ENCODE measurements around the gene PPARG. TPM values are rescaled to one million over a fixed set of nuclear protein-coding genes. Genes with fewer than 3 reads are reported as not detected.

Gene PPARG
- total RNA-seq, 1 donor from 2014 or later = 23.6 TPM

DNA sequence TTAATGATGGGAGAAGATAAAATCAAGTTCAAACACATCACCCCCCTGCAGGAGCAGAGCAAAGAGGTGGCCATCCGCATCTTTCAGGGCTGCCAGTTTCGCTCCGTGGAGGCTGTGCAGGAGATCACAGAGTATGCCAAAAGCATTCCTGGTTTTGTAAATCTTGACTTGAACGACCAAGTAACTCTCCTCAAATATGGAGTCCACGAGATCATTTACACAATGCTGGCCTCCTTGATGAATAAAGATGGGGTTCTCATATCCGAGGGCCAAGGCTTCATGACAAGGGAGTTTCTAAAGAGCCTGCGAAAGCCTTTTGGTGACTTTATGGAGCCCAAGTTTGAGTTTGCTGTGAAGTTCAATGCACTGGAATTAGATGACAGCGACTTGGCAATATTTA is 127.9 kb downstream of the PPARG start:
- intact Hi-C loops (cut with DNase I) = no loop called here
- DNase-seq = no peak
- ATAC-seq (ENCODE audit: poor library complexity) = no peak

DNA sequence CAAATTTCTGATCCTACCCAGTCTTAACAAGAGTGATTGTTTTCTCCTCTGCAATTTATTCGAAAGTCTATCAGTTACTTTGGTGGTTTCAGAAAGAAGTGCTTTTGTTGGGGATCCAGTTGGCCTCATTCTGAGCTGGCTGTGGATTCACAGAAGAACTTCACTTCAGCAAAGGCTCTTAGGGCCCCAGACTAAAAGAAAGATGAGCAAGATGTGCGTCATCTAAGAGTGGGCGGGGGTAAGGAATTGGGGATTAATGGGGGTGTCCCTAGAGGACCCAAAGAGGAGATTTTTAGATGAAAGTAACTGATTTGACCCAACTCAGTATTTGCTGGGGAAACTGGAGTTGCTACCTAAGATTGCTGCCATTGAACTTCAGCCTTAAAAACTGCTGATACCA is 131.5 kb downstream of the PPARG start:
- intact Hi-C loops (cut with DNase I) = no loop called here
- no peak for ATAC-seq (ENCODE audit: poor library complexity)
- DNase-seq = no peak

DNA sequence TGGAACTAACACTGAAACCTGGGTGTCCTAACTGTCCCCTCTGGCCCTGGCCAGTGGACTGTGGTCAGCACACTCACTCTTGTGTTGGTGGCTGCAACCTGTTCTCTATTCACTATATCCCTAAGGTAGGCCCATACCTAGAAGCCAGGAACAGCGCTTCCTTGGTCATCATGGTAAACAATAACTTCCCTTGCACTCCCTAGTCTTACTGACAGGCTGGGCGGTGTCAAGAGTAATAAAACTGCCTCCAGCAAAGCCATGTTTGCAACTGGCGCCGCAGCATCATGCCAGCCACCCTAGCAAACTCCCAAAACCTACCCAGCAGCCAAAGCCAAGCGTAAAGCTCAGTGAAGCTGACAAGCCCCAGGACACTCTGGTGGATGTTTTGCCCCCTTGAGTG is 132.3 kb downstream of the PPARG start:
- DNase-seq = no peak
- no peak for ATAC-seq (ENCODE audit: poor library complexity)
- intact Hi-C loops (cut with DNase I) = no loop called here

DNA sequence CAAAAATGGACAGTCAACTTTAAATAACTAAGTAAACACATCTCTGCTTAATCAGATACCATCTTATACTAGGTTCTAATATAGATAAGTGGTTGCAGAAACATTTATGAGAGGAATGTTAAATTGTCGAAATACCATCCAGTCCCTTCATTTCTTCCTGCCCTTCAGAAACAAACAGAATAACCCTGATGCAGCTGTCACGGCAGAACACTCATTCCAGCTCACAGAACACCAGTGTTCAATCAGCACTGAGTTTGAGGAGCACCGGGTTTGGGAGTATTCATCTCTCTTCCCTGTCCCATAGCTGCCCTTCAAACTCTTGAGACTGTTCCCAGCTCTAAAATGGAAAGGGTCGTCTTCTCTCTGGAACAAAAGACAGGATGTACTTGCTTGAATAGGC is 134.3 kb downstream of the PPARG start:
- ATAC-seq (ENCODE audit: poor library complexity) = no peak
- intact Hi-C loops (cut with DNase I) = no loop called here
- DNase-seq = no peak

DNA sequence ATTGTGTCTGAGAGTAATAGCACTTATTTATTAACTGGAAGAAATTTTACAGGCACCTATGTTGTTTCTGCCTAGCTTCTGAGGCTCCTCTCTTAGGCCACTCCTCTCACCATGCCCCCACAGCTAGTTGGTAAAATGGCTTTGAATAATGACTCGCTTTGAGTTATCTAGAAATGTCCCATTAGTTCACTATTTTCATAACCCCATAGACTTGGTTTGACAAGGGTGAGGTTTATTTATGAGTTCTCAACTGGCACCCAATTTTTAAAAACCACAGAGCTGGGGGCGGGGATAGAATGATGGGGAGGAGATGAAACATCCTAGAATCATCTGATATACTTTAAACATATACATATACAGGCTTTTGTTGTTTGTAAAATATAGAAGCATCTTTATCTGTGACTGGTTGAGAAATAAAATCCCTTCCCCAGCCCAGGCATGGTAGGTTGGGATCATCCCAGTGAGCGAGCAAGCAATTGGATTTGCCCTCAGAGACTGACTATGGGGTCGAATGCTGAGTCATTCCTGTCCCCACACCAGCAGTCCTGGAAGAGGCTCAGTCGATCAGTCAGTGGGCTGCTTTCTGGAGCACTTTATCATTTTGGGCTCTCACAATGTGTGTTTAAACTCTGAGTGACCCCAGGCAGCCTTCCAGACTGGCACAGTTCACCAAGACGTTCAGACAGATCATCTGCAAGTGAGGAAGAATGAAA is 135.2 kb downstream of the PPARG start:
- intact Hi-C loops (cut with DNase I) = no loop called here
- peak; percentile 64 for ATAC-seq (ENCODE audit: poor library complexity)
- DNase-seq = no peak

DNA sequence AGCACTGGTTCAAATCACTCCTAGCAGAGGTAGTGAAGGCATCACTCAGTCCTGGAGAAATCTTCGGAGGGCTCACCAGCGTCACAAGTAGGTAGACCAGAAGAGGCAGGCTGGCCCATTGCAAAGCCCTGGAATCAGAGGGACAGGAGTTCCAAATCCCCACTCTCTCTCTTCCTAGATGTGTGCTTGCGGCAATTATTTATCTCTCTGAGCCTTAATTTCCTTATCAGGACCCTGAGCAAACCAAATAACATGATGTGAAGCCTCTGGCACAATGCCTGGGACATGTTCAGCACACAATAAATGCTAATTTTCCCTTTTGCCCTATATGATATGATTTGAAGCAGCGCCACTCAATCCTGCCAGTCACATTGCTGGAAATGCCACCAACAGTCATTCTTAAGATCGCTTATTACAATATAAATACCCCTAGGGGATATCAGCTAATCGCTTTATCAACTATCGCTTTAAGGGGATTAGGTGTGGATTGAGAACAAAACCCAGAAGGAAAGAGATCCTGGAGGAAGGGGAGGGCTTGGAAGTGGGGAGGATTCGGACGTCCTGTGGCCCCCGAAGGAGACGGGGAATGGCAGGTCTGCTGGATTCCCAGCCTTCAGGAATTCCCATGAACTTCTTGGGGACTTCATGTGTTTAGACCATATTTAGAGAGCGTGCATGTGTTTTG is 135.9 kb downstream of the PPARG start:
- intact Hi-C loops (cut with DNase I) = no loop called here
- no peak for DNase-seq
- no peak for ATAC-seq (ENCODE audit: poor library complexity)

DNA sequence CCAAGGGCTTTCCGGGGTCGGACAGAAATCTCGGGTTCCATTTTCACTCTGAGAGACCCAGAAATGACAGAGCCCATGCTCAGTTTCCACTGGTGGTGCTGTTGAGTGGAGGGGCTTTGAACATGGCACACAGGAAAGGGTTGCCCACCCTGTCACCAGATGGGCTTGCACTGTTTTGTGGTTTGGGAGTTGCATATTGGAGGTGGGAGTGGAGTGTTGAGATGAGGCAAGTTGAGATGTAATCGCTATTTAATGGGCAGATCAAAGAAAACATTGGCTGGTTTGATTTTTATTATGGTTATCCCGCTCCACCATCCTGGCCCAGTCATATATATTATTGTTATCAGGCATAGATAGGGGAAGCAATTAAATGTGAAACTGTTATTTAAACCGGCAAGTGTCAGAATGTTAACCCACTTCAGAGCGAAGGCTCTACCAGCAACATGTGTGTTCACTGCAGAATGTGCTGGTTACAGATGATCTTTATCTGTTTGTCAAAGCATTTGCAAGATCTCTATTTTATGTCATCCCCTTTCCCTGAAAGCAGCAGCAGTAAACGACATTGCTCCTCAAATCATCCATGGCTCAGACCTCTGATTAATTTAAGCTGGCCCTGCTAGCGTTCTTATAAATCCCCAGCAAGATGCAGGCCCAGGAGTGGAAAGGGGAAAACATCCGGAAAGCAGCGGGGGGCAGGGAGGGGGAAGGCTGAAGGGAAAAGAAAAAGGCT is 137.1 kb downstream of the PPARG start:
- ATAC-seq (ENCODE audit: poor library complexity) (no peak), DNase-seq (no peak)
- intact Hi-C loops (cut with DNase I) = no loop called here

DNA sequence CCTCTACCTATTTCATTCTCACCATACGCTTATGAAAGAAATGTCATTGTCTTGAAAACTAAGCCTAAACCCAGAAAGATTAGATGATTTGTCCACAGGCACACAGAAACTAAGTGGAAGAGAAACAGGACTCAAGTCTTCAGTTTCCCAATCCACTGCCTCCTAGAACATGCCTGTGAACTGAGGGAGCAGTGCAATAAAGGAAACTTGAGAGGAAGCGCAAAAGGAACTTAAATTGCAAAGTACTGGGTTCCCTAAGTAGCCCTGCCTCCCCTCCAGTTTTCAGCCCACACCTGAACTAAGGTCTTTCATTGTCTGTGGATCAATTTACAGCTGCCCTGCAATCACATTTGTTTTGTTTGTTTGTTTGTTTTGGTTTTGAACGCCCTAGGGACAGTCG is 138.7 kb downstream of the PPARG start:
- intact Hi-C loops (cut with DNase I) = no loop called here
- DNase-seq (no peak), ATAC-seq (ENCODE audit: poor library complexity) (no peak)

DNA sequence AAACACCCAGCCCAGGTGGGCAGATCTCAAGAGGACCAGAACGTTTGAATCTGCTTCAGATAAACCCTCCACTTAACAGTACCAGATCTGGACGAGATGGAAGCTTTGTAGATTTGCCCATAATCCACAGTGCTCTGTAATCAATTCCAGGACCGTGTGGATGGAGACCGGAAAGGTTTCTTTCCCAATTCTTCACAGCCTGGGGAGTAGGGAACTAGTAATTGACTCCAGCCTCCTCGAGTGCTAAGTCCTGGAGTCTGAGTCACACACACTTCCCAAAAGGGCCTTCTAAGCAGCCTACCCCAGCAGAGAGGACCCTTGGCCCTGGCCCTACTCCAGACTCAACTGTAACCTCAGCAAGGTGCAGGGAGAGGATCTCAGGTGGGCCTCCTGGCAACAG is 139.3 kb downstream of the PPARG start:
- intact Hi-C loops (cut with DNase I) = no loop called here
- no peak for ATAC-seq (ENCODE audit: poor library complexity)
- no peak for DNase-seq

DNA sequence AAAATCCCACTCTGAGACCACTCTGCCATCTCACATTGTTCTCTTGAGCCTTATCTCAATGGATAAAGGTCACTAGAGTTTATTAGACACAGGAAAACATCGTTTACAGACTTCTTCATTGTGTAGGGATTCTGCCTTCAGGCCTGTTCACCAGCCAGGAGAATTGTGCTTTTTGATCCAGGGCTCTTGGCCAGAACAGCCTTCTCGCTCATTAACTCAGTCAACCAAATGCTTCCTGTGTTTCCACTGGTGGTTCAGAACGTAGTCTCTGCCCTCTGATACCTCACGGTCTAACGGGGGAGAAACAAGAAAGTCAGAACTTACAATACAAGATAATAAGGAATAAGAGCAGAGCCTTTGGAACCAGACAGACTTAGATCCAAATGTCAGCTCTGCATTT is 141.2 kb downstream of the PPARG start:
- ATAC-seq (ENCODE audit: poor library complexity) (no peak), DNase-seq (no peak)
- intact Hi-C loops (cut with DNase I) = no loop called here

DNA sequence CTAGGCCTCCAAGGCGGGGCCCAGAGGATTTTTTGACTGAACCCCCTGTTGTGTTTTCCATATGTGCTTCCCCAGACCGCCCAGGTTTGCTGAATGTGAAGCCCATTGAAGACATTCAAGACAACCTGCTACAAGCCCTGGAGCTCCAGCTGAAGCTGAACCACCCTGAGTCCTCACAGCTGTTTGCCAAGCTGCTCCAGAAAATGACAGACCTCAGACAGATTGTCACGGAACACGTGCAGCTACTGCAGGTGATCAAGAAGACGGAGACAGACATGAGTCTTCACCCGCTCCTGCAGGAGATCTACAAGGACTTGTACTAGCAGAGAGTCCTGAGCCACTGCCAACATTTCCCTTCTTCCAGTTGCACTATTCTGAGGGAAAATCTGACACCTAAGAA is 145.0 kb downstream of the PPARG start:
- intact Hi-C loops (cut with DNase I) = no loop called here
- DNase-seq (no peak), ATAC-seq (ENCODE audit: poor library complexity) (no peak)

DNA sequence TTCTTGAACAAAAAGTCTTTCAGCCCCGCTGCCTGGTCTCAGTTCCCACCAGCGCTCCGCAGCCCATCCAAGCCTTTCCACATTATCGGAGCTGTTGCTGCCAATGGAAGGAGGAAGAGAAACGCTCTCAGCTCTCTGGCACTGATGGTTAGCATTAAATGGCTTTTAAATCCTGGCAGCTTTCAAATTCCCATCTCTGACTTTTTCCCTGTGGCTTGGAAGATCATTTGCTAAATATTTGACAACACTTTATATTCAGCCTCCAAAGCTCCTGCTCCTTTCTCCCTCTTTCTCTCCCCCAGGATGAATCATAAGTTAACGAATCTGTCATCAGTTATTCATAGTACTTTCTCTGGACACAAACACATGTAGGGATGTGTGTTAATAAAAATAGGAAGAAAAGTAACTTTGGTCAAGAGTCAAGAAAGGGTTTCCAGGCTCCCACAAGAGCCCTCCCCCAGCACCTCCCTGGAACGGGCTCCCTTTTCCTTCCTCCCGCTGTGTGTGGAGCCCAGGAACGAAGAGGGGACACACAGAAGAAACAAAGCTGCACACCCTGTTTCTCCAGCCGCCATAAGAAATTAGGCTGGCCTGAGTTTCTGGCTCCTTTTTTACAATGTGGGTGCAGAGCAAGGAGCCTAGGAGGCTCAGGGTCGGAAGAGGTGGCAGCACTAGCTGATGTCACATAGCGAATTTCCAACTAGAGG is 147.8 kb downstream of the PPARG start:
- intact Hi-C loops (cut with DNase I) = no loop called here
- DNase-seq (no peak), ATAC-seq (ENCODE audit: poor library complexity) (peak; percentile 14)

DNA sequence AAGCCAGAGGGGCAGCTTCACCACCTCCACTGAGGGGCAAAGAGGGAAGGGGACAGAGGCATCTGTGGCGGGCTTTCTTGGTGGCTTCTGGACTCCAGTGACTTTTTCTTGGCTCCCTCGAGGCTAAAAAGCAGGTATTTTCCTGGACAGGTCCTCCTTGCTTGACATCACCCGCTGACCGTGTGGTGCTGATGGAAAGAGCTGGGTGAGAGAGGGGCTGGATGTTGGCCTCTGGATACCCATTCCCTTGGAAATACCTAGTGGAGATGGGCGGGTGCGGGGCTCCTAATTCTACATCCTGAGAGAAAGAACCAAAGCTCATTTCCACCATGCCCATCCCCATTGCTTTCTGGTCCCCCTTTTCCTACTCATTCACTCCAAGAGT is 148.3 kb downstream of the PPARG start:
- ATAC-seq (ENCODE audit: poor library complexity) = no peak
- intact Hi-C loops (cut with DNase I) = no loop called here
- DNase-seq = no peak

DNA sequence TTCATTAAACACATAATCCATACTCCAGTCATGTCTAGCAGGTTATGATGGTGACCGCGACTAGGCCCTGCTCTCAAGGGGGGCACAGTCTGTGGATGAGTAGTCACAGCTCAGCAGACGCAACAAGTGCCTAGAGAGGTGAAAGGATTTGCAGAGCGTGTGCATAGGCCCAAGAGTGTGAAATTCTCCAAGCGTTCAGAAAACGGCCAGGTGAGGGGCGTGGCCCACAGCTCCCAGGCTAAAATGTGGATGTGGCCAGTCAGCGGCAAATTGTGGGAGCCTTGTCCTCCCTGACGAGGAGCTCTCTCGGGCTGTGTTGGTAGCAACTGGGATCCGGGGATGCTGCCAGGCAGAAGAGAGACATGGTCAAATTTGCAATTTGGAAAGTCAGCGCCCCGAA is 149.0 kb downstream of the PPARG start:
- ATAC-seq (ENCODE audit: poor library complexity) = no peak
- no peak for DNase-seq
- intact Hi-C loops (cut with DNase I) = no loop called here

DNA sequence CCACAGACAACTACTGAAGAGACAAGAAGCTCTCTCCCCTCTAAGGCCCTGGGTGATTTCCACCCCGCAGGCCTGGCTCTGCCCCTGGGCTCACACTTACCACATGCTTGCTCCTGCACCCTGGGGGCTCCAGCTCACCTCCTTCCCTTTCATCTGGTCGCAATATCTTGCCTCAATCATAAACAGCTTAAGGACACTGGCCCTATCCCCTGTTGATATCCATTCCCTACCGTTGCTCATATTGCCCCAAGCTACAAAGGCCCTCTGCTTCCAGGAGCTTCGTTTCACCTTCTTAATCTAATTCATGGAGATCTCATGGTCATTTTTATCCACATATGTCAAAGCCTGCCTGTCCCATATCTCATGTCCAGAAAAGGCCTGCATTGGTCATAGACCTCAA is 149.4 kb downstream of the PPARG start:
- no peak for DNase-seq
- intact Hi-C loops (cut with DNase I) = no loop called here
- ATAC-seq (ENCODE audit: poor library complexity) = no peak

DNA sequence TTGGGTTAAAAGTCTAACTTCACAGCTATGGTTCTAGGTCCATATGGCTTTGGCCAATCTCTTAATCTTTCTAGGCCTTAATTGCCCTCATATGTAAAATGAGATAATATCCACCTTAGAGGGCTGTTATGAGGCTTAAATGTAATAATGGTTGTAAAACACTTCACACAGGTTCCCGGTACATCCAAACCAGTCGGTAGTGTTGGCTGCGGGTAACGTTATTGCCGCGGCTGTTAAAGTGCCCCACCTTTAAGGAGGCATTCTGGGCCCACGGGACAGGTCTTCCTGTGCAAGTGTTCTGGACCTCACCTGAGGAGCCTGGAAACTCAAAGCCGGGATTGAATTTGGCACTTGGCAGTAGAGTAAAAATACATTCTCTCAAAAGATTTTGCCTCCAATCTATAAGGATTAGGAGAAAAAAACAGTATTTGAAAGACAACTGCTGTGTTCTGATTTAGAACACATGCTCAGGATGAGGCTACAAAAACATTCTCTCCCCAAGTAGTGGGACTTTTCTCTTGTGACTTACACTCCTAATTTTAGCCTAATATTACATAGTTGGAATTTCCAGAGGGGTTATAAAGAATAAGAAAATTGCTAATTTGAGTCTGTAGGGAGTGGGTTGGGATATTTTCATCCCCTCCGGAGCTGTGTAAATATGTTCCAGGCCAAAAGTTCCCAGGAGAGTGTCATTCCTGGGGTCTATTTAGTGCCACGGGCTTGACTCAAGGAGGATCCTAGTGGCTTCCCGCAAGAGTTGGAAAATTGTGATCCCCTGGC is 150.5 kb downstream of the PPARG start:
- intact Hi-C loops (cut with DNase I) = no loop called here
- ATAC-seq (ENCODE audit: poor library complexity) (no peak), DNase-seq (no peak)

DNA sequence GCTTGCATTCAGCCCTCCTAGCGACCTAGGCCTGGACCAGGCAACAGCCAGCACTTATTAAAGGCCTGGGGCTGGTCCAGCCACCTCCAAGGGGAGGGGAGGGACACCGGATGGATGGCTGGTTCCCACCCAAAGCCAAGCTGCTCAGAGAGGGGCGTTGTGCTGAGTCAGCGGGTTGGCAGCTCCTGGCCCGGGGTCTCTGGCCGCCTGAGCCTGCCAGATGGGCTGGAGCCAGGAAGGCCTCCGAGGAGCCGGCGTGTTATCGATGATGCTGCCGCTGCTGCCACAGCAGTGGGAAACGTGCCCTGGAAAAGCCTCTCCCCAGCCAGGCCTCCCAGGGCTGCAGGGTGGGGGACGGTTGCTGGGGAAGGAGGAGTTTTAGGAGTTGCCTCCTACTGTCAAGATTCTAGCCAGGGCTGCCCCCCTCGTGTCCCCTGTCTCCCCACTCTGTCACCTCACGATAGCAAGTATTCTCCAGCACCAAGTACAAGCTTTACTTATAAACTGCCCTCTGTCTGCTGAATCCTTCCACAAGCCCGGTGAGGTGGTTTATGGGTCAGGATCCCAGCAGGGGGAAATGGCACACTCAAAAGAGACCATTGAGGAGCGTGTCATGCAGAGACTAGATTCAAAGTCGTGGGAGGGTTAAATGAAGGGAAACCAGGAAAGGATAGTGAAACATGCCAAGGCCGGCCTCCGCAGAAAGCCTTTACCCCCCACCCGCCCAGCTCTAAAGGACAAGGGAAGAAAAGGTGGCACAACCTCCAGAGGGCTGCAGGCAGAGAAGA is 152.3 kb downstream of the PPARG start:
- ATAC-seq (ENCODE audit: poor library complexity) = peak; percentile 78
- intact Hi-C loops (cut with DNase I) = no loop called here
- DNase-seq = peak; percentile 90
